RWPE1 (cell line): ENCODE data around the gene FAM219B.

ENCODE experiments used
- CTCF ChIA-PET: fragments of 350-600 bp; sonication (Branson Sonifier 250); formaldehyde crosslinking; extraction: SDS; loops from one replicate; lab custom pipeline; 2021; lab: Yijun Ruan, JAX
- POLR2A ChIA-PET: fragments of 400-600 bp; formaldehyde crosslinking; extraction: SDS; loops from one replicate; lab custom pipeline; 2020; ENCODE audit warnings: antibody characterized with exemption; ENCODE audit not compliant: low non-redundant PET; lab: Yijun Ruan, JAX
- DNase-seq: peaks from one replicate; pipeline ENCODE4 v3.0.0; 2012; ENCODE audit warnings: low spot score
- H3K27ac ChIP-seq: fragments of 450-650 bp; 2 replicates; pipeline ENCODE4 v1.5.1; 2017
- TF ChIP-seq, protein P1 (sequence below): fragments of 450-650 bp; conservative IDR thresholded peaks from 2 replicates; pipeline ENCODE4 v1.5.1; 2017; ENCODE audit warnings: low read depth, mild to moderate bottlenecking

FAM219B gene

DNA sequence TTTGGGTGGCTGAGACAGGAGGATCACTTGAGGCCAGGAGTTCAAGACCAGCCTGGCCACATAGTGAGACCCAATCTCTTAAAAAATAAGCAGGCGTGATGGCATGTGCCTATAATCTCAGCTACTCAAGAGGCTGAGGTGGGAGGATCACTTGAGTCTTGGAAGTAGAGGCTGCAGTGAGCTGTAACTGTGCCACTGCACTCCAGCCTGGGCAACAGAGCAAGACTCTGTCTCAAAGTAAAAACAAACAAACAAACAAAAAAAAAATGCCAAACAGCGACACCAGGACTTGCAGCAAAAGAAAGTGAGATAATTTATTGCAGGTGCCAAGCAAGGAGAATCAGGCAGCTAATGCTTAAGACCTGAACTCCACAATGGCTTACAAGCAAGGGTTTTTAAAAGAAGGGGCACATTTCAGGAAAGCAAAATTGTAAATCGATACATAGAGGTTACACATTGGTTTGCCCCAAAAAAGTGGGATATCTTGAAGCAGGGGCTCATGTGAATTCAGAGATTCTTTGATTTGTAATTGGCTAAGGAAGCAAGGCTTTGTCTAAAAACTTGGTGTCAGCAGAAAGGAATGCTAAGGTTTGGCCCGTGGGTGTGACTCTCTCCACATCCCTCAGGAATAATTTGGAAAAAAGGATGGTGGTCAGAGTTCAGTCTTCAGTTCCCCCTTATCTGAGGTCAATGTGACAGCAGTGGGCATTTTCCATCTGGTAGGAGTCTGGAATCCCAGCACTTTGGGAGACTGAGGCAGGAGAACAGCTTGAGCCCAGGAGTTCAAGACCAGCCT lies 22.0 kb downstream of the FAM219B start:
- POLR2A ChIA-PET: no interaction called here
- DNase-seq: peak; percentile 51
- no peak overlapping the region for H3K27ac ChIP-seq
- CTCF ChIA-PET: interaction anchor here (0.7 kb wide), 1 partner anchor 17 kb away, joined by 5 read pairs; no protein-coding TSS in a partner anchor
- TF ChIP-seq, protein P1, sequence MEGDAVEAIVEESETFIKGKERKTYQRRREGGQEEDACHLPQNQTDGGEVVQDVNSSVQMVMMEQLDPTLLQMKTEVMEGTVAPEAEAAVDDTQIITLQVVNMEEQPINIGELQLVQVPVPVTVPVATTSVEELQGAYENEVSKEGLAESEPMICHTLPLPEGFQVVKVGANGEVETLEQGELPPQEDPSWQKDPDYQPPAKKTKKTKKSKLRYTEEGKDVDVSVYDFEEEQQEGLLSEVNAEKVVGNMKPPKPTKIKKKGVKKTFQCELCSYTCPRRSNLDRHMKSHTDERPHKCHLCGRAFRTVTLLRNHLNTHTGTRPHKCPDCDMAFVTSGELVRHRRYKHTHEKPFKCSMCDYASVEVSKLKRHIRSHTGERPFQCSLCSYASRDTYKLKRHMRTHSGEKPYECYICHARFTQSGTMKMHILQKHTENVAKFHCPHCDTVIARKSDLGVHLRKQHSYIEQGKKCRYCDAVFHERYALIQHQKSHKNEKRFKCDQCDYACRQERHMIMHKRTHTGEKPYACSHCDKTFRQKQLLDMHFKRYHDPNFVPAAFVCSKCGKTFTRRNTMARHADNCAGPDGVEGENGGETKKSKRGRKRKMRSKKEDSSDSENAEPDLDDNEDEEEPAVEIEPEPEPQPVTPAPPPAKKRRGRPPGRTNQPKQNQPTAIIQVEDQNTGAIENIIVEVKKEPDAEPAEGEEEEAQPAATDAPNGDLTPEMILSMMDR: no peak

- CTCF ChIA-PET: interaction anchor here (1.4 kb wide), 1 partner anchor 19 kb away, joined by 7 read pairs; no protein-coding TSS in a partner anchor
- no peak overlapping the region for H3K27ac ChIP-seq
- TF ChIP-seq, protein P1: no peak
- DNase-seq: no peak
- POLR2A ChIA-PET: interaction anchor here (0.6 kb wide), 1 partner anchor 49 kb away, joined by 5 read pairs; no protein-coding TSS in a partner anchor
Observed at GRCh38 chr15:74882528-74882927, 24.1 kb downstream of the FAM219B start.

- TF ChIP-seq, protein P1: no peak
- POLR2A ChIA-PET: no interaction called here
- DNase-seq: no peak
- CTCF ChIA-PET: no interaction called here
- no peak overlapping the region for H3K27ac ChIP-seq
Observed at GRCh38 chr15:74878273-74878672, 28.4 kb downstream of the FAM219B start.

DNA sequence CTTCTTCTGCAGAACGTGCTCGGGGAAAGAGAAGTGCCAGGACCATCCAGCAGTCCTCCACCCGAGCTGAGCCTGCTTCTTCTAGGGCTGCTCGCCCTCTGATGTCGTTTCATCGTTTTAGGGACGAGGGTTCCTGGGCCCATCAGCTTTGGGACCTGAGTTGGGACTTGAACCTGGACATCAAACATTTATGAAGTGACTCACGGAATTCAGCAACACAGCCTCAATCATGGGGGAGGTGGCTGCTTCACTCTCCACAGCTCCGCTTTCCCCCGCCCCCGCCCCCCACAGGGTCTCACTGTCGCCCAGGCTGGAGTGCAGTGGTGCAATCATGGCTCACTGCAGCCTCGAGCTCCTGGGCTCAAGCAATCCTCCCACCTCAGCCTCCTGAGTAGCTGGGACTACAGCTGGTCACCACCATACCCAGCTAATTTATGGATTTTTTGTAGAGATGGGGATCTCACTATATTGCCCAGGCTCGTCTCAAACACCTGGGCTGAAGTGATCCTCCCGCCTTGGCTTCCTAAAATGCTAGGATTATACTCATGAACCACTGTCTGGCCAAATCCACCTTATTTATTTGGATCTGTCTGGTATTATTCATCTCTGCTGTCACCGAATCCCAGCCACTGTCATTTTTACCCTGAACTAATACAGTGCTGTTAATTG lies 32.8 kb downstream of the FAM219B start:
- ChIA-PET CTCF (no interaction called here), POLR2A (no interaction called here)
- TF ChIP-seq, protein P1: no peak
- no peak for DNase-seq
- peak overlapping the region; percentile 77 for H3K27ac ChIP-seq

DNA sequence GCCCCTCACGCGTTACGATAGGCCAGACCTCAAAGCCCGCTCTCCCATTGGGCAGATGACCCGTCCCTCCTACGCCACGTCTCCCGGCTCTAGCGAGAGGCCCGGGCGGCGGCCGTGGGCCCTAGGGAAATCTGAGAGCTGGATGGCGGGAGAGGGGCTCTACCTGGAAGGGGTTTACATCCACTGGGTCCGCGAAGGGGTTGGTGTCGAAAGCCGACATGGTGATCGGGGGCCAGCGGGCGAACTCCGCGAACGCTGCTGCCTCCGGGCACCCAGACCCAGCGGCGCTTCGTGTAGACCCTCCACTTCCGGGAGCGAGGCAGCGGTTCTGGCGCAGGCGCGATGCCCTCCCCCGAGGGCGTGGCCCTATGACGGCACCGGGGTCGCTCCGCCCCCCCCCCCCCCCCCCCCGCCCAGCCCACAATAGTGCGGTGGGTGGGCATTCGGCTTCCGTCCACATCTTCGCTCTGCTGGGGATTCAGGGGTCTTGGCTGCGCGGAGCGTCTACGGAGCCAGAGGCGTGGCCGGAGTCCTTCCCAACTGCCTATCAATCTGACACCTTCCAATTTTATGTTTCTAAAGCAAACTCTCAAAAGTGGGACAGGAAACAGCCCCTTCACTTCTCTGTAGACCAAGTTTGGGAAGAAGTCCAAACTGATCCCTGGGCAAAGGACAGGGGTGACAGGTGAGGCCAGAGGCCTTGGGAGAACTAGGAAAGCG lies 33.5 kb downstream of the FAM219B start, which contains the start of gene SCAMP2:
Gene SCAMP2 (minus strand): TSS at position 330 of the 720 bp plus-strand sequence. CDS start 110 bp downstream, at position 220.
- ChIA-PET POLR2A (no interaction called here), CTCF (no interaction called here)
- TF ChIP-seq, protein P1: no peak
- peak within 1 kb of the TSS; percentile 77 for H3K27ac ChIP-seq
- DNase-seq: peak; percentile 97

- POLR2A ChIA-PET: no interaction called here
- no peak for DNase-seq
- peak overlapping the region; percentile 77 for H3K27ac ChIP-seq
- CTCF ChIA-PET: no interaction called here
- TF ChIP-seq, protein P1: no peak
Observed at GRCh38 chr15:74872702-74873035, 34.0 kb downstream of the FAM219B start.
